ENCODE data around the gene GREB1. TPM values are rescaled to one million over a fixed set of nuclear protein-coding genes. Genes with fewer than 3 reads are reported as not detected.

Gene GREB1
- total and polyA plus RNA-seq, 2 experiments from 2014 or later: 12.0 to 35.0 TPM

DNA sequence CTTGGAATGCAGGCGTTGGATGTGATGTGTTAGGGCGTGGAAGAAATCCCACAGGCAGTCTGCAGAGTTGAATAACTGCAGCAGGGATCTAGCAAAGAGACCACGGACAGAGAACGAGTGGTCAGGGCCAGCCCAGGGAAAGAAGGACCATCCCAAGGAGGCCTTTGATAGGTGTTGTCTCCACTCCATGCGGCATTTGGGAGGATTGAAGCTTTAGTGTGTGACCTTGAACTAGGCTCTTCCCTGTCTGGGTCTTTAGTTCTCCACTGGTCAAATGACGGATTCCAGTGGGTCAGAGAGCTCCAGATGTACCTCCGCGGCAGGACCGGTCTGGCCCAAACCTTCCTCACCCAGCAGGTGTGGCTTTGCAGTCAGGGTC is 18.4 kb downstream of the GREB1 start:
- Mint-ChIP-seq H3K4me3 (no peak overlapping the region), H3K4me1 (peaks cover 42% of the 10 kb centered on the region), H3K27ac (no peak overlapping the region), H3K9me3 (peaks cover 4% of the 10 kb centered on the region; the same call in 1 of the 3 replicates), H3K27me3 (ENCODE audit: insufficient read depth, low read depth, poor library complexity) (peaks cover 6% of the 10 kb centered on the region), H3K36me3 (ENCODE audit: low read depth) (peaks cover 6% of the 10 kb centered on the region; the same call in 2 of the 3 replicates)
- Histone ChIP-seq H2AFZ (no peak overlapping the region), H3K9me2 (ENCODE audit: insufficient read depth) (0 out of 2 replicates have a peak, but pooled peaks cover 4% of the 10 kb centered on the region), H3K27me3 (ENCODE audit: insufficient read depth) (no peaks in the 10 kb centered on the region), H3K4me1 (ENCODE audit: insufficient read depth) (peaks cover 23% of the 10 kb centered on the region), H3K4me2 (no peak overlapping the region), H3K79me2 (replicated peaks; ENCODE audit: insufficient read depth) (peaks cover 36% of the 10 kb centered on the region), H3F3A (replicated peaks; ENCODE audit: low read depth) (no peaks in the 10 kb centered on the region), H3K4me3 (no peak overlapping the region), H4K20me1 (replicated peaks; ENCODE audit: insufficient read depth) (peaks cover 21% of the 10 kb centered on the region), H3K27ac (ENCODE audit: low read depth) (no peak overlapping the region), H3K36me3 (ENCODE audit: insufficient read depth) (no peaks in the 10 kb centered on the region)
- no peak for ATAC-seq
- TF ChIP-seq STAT1 (IDR thresholded peaks at IDR 0.05; ENCODE audit: unreplicated experiment) (no peak), POLR2AphosphoS5 (IDR thresholded peaks at IDR 0.05; ENCODE audit: low read depth) (no peak), ZNF114 (CRISPR knock-in tag; IDR thresholded peaks at IDR 0.05) (no peak), CREB1 (CRISPR knock-in tag; IDR thresholded peaks at IDR 0.05; ENCODE audit: low read depth) (no peak), JUNB (IDR thresholded peaks at IDR 0.05; ENCODE audit: unreplicated experiment) (no peak), ETS1 (IDR thresholded peaks at IDR 0.05) (no peak), EZH2 (IDR thresholded peaks at IDR 0.05; ENCODE audit: low read depth, unreplicated experiment) (no peak)
- TF ChIP-seq, protein P1, sequence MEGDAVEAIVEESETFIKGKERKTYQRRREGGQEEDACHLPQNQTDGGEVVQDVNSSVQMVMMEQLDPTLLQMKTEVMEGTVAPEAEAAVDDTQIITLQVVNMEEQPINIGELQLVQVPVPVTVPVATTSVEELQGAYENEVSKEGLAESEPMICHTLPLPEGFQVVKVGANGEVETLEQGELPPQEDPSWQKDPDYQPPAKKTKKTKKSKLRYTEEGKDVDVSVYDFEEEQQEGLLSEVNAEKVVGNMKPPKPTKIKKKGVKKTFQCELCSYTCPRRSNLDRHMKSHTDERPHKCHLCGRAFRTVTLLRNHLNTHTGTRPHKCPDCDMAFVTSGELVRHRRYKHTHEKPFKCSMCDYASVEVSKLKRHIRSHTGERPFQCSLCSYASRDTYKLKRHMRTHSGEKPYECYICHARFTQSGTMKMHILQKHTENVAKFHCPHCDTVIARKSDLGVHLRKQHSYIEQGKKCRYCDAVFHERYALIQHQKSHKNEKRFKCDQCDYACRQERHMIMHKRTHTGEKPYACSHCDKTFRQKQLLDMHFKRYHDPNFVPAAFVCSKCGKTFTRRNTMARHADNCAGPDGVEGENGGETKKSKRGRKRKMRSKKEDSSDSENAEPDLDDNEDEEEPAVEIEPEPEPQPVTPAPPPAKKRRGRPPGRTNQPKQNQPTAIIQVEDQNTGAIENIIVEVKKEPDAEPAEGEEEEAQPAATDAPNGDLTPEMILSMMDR (conservative IDR thresholded peaks at IDR 0.05; ENCODE audit: low read depth in 2 of 2): no peak
- TF ChIP-seq, protein P2, sequence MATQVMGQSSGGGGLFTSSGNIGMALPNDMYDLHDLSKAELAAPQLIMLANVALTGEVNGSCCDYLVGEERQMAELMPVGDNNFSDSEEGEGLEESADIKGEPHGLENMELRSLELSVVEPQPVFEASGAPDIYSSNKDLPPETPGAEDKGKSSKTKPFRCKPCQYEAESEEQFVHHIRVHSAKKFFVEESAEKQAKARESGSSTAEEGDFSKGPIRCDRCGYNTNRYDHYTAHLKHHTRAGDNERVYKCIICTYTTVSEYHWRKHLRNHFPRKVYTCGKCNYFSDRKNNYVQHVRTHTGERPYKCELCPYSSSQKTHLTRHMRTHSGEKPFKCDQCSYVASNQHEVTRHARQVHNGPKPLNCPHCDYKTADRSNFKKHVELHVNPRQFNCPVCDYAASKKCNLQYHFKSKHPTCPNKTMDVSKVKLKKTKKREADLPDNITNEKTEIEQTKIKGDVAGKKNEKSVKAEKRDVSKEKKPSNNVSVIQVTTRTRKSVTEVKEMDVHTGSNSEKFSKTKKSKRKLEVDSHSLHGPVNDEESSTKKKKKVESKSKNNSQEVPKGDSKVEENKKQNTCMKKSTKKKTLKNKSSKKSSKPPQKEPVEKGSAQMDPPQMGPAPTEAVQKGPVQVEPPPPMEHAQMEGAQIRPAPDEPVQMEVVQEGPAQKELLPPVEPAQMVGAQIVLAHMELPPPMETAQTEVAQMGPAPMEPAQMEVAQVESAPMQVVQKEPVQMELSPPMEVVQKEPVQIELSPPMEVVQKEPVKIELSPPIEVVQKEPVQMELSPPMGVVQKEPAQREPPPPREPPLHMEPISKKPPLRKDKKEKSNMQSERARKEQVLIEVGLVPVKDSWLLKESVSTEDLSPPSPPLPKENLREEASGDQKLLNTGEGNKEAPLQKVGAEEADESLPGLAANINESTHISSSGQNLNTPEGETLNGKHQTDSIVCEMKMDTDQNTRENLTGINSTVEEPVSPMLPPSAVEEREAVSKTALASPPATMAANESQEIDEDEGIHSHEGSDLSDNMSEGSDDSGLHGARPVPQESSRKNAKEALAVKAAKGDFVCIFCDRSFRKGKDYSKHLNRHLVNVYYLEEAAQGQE (IDR thresholded peaks at IDR 0.05; ENCODE audit: unreplicated experiment): no peak
- no peak for DNase-seq (ENCODE audit: low spot score)
